GM12878 (cell line): ENCODE data around the gene CYP1A2. TPM values are rescaled to one million over a fixed set of nuclear protein-coding genes. Genes with fewer than 3 reads are reported as not detected.

Source experiments
- ATAC-seq: fragments of 200-7000 bp; cut with Tn5 transposase; 3 replicates; pipeline ENCODE4 v1.9.1; 2020; ENCODE audit warnings: mild to moderate bottlenecking, moderate library complexity
- BruUV-seq: library from RNA; stranded (reverse); fragments of 400-500 nt; replicated peaks from 2 replicates; lab custom pipeline; 2021; lab: Mats Ljungman, UMichigan
- CTCF ChIA-PET: fragments of 300-600 bp; sonication (Branson Sonifier 250); formaldehyde crosslinking; extraction: SDS; loops from one replicate; lab custom pipeline; 2021; ENCODE audit warnings: inconsistent platforms; lab: Yijun Ruan, JAX
- POLR2A ChIA-PET: fragments of 350-600 bp; formaldehyde crosslinking; extraction: SDS; loops from one replicate; lab custom pipeline; 2021; ENCODE audit warnings: inconsistent platforms; lab: Charles Lee
- RAD21 ChIA-PET: fragments of 300-600 bp; sonication (Branson Sonifier 250); formaldehyde crosslinking; loops from one replicate; lab custom pipeline; 2023; ENCODE audit warnings: antibody characterized with exemption; ENCODE audit not compliant: unreplicated experiment; lab: Charles Lee
- SMC1A ChIA-PET: fragments of 300-600 bp; sonication (Branson Sonifier 250); formaldehyde crosslinking; loops from one replicate; lab custom pipeline; 2023; ENCODE audit not compliant: unreplicated experiment, uncharacterized antibody; lab: Charles Lee
- DNase-seq: peaks from one replicate; pipeline ENCODE4 v3.0.0-alpha.2; 2011; ENCODE audit warnings: low read depth, low spot score
- FAIRE-seq: peaks from 3 replicates; lab custom pipeline; 2011; peaks lifted over from hg19 to GRCh38; lab: Jason Lieb, UNC
- H2AFZ ChIP-seq: 2 replicates; pipeline ENCODE4 v1.6.0; 2011; ENCODE audit warnings: low read depth, low read length, control low read depth; ENCODE audit not compliant: control insufficient read depth
- H3K27ac ChIP-seq: 2 replicates; pipeline ENCODE4 v1.5.1; 2011; ENCODE audit warnings: control low read depth; ENCODE audit not compliant: control insufficient read depth, insufficient read depth
- H3K27me3 ChIP-seq, 2 experiments: replicated peaks in 1 of 2; 2 replicates each; pipeline versions ENCODE4 v1.6.0 to v1.6.1; 2011; ENCODE audit warnings: low read length in 1 of 2; ENCODE audit not compliant: control insufficient read depth in 2 of 2, insufficient read depth in 2 of 2
- H3K36me3 ChIP-seq, 2 experiments: 2 replicates each; pipeline ENCODE4 v1.5.1; 2011; ENCODE audit warnings: low read length in 1 of 2; ENCODE audit not compliant: control insufficient read depth in 2 of 2, insufficient read depth in 2 of 2
- H3K4me1 ChIP-seq: 2 replicates; pipeline ENCODE4 v1.6.1; 2011; ENCODE audit warnings: mild to moderate bottlenecking, low read length, moderate library complexity, mixed read lengths; ENCODE audit not compliant: control insufficient read depth, insufficient read depth
- H3K4me2 ChIP-seq: 2 replicates; pipeline ENCODE4 v1.6.0; 2011; ENCODE audit warnings: control low read depth; ENCODE audit not compliant: control insufficient read depth, insufficient read depth
- H3K4me3 ChIP-seq: fragments of 200-600 bp; sonication (generic); 2 replicates; pipeline ENCODE4 v1.5.1; 2016
- H3K79me2 ChIP-seq: 2 replicates; pipeline ENCODE4 v1.6.0; 2011; ENCODE audit warnings: low read length; ENCODE audit not compliant: control insufficient read depth, insufficient read depth
- H3K9ac ChIP-seq: 2 replicates; pipeline ENCODE4 v1.8.0; 2011; ENCODE audit warnings: low read length, control low read depth, mixed read lengths; ENCODE audit not compliant: control insufficient read depth, insufficient read depth
- H3K9me3 ChIP-seq: replicated peaks from 3 replicates; pipeline ENCODE4 v1.5.1; 2011; ENCODE audit warnings: mild to moderate bottlenecking, low read length; ENCODE audit not compliant: control insufficient read depth, insufficient read depth
- H4K20me1 ChIP-seq: 2 replicates; pipeline ENCODE4 v1.6.0; 2011; ENCODE audit not compliant: control insufficient read depth, insufficient read depth
- CBX3 ChIP-seq: fragments of 200-600 bp; sonication (generic); IDR thresholded peaks from 2 replicates; pipeline ENCODE4 v1.6.1; 2016; ENCODE audit warnings: low read depth, borderline replicate concordance
- CHD2 ChIP-seq: IDR thresholded peaks from 2 replicates; pipeline ENCODE4 v1.6.1; 2011; ENCODE audit warnings: low read depth, low read length, improper control_type of control experiment, borderline replicate concordance
- FOXM1 ChIP-seq: IDR thresholded peaks from 2 replicates; pipeline ENCODE4 v1.6.1; 2012; ENCODE audit warnings: low read depth, mild to moderate bottlenecking, inconsistent platforms, low read length, moderate library complexity
- HDAC2 ChIP-seq: fragments of 200-600 bp; sonication (generic); IDR thresholded peaks from 2 replicates; pipeline ENCODE4 v1.6.1; 2017
- IKZF1 ChIP-seq: fragments of 450-650 bp; conservative IDR thresholded peaks from 2 replicates; pipeline ENCODE4 v1.6.1; 2017; ENCODE audit warnings: antibody characterized with exemption, mild to moderate bottlenecking
- IRF3 ChIP-seq: fragments of 450-650 bp; IDR thresholded peaks from 2 replicates; pipeline ENCODE4 v1.6.1; 2014; ENCODE audit warnings: mild to moderate bottlenecking
- MYC ChIP-seq: IDR thresholded peaks from 2 replicates; pipeline ENCODE4 v1.6.1; 2011; ENCODE audit warnings: mild to moderate bottlenecking, low read length, moderate library complexity, inconsistent platforms; ENCODE audit not compliant: insufficient read depth, insufficient replicate concordance, insufficient read length, severe bottlenecking
- NBN ChIP-seq: fragments of 450-650 bp; IDR thresholded peaks from 2 replicates; pipeline ENCODE4 v1.6.1; 2016
- NFYA ChIP-seq: IDR thresholded peaks from 2 replicates; pipeline ENCODE4 v1.6.1; 2011; ENCODE audit warnings: low read depth, mild to moderate bottlenecking, low read length, improper control_type of control experiment, borderline replicate concordance
- SREBF1 ChIP-seq: IDR thresholded peaks from 2 replicates; pipeline ENCODE4 v1.6.1; 2012; ENCODE audit warnings: mild to moderate bottlenecking, low read length
- TARDBP ChIP-seq: IDR thresholded peaks from 2 replicates; pipeline ENCODE4 v1.6.1; 2016; ENCODE audit warnings: borderline replicate concordance
- ZNF24 ChIP-seq: fragments of 450-650 bp; IDR thresholded peaks from 2 replicates; pipeline ENCODE4 v1.6.1; 2017; ENCODE audit warnings: antibody characterized with exemption, mild to moderate bottlenecking
- ZZZ3 ChIP-seq: IDR thresholded peaks from 2 replicates; pipeline ENCODE4 v1.6.1; 2011; ENCODE audit warnings: low read depth; ENCODE audit not compliant: control insufficient read depth, insufficient read length
- in situ Hi-C: fragments of 300-500 bp; cut with MboI; formaldehyde crosslinking; loops from 9 replicates; pipeline ENCODE4 v1.14.3; 2018; ENCODE audit warnings: mixed read lengths
- intact Hi-C: fragments of 100-400 bp; cut with micrococcal nuclease; formaldehyde crosslinking; loops from one replicate; pipeline ENCODE4 v1.14.2; 2022; ENCODE audit not compliant: unreplicated experiment
- polyA plus RNA-seq, 11 experiments: library from polyadenylated mRNA; depleted of rRNA in 4 of 11; unstranded in 6 of 11; stranded (reverse) in 5 of 11; fragments of >200 nt; fragmentation: Nextera tagmentation in 4 of 11; fragmentation: Illumina TruSeq in 1 of 11; extraction: Ambion mirVana in 4 of 11; extraction: Trizol in 1 of 11; gene quantifications; 1 replicate in 1 of 11; 2 replicates in 10 of 11; pipeline versions ENCODE4 v1.2.1 to v1.2.3, GENCODE V29; 2011 to 2016; ENCODE audit warnings: inconsistent platforms in 2 of 11, missing spikeins in 2 of 11, low read depth in 1 of 11
- total RNA-seq, 4 experiments: library from RNA; depleted of rRNA in 3 of 4; stranded (reverse); fragments of >200 nt in 3 of 4; fragmentation: Illumina TruSeq in 1 of 4; extraction: Trizol in 1 of 4; gene quantifications; 2 replicates each; pipeline versions ENCODE4 v1.2.1 to v1.2.3, GENCODE V29; 2013 to 2021
- TF ChIP-seq, protein P1 (sequence below), 3 experiments: IDR thresholded peaks in 2 of 3; conservative IDR thresholded peaks in 1 of 3; 2 replicates each; pipeline ENCODE4 v1.5.1; 2011; ENCODE audit warnings: low read depth in 3 of 3, low read length in 3 of 3, mild to moderate bottlenecking in 3 of 3, control low read depth in 2 of 3, moderate library complexity in 2 of 3, inconsistent platforms in 1 of 3, mixed read lengths in 1 of 3; ENCODE audit not compliant: control insufficient read depth in 2 of 3, insufficient read depth in 1 of 3; ENCODE audit errors: extremely low read depth in 1 of 3
- TF ChIP-seq, protein P2 (sequence below): IDR thresholded peaks from 2 replicates; pipeline ENCODE4 v1.6.1; 2012; ENCODE audit warnings: low read depth, low read length, improper control_type of control experiment
- TF ChIP-seq, protein P3 (sequence below): fragments of 450-650 bp; IDR thresholded peaks from 2 replicates; pipeline ENCODE4 v1.6.1; 2017; ENCODE audit warnings: borderline replicate concordance

CYP1A2 gene
- total and polyA plus RNA-seq, 10 of the 15 experiments (the other 5 are each of a cell fraction or from before 2014, with no cell fraction given), result 0.03 to 0.09 (median 0.05) TPM; not detected in 7

- ChIA-PET POLR2A (no interaction called here), RAD21 (interaction anchor here (0.6 kb wide), 1 partner anchor 1503 kb away, joined by 4 read pairs; no protein-coding TSS in a partner anchor), SMC1A (interaction anchor here (1.4 kb wide), 1 partner anchor 44 kb away, joined by 3 read pairs; no protein-coding TSS in a partner anchor), CTCF (no interaction called here)
- no peaks in the 10 kb centered on the region for H4K20me1 ChIP-seq
- no peak overlapping the region for H2AFZ ChIP-seq
- H3K79me2 ChIP-seq, result no peaks in the 10 kb centered on the region
- H3K9me3 ChIP-seq, result no peaks in the 10 kb centered on the region
- no peak overlapping the region for H3K4me3 ChIP-seq
- in situ Hi-C loops (no loop called here), intact Hi-C loops (no loop called here)
- no peak overlapping the region for H3K4me2 ChIP-seq
- H3K36me3 ChIP-seq, result no peaks in the 10 kb centered on the region
- no peak overlapping the region for H3K27ac ChIP-seq
- no TSS peak for BruUV-seq
- H3K27me3 ChIP-seq, result peaks cover 0 to 3% of the 10 kb centered on the region in 2 experiments; a peak in 3 of 4 replicates
- FAIRE-seq (no peak), ATAC-seq (no peak), DNase-seq (no peak)
- no peak overlapping the region for H3K9ac ChIP-seq
- H3K4me1 ChIP-seq, result peaks cover 4% of the 10 kb centered on the region
- no peak for TF ChIP-seq SREBF1
- no peak for TF ChIP-seq TARDBP
- TF ChIP-seq NBN, result no peak
- TF ChIP-seq, protein P1, sequence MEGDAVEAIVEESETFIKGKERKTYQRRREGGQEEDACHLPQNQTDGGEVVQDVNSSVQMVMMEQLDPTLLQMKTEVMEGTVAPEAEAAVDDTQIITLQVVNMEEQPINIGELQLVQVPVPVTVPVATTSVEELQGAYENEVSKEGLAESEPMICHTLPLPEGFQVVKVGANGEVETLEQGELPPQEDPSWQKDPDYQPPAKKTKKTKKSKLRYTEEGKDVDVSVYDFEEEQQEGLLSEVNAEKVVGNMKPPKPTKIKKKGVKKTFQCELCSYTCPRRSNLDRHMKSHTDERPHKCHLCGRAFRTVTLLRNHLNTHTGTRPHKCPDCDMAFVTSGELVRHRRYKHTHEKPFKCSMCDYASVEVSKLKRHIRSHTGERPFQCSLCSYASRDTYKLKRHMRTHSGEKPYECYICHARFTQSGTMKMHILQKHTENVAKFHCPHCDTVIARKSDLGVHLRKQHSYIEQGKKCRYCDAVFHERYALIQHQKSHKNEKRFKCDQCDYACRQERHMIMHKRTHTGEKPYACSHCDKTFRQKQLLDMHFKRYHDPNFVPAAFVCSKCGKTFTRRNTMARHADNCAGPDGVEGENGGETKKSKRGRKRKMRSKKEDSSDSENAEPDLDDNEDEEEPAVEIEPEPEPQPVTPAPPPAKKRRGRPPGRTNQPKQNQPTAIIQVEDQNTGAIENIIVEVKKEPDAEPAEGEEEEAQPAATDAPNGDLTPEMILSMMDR (IDR thresholded peaks at IDR 0.05 in 2 of 3, conservative IDR thresholded peaks at IDR 0.05 in 1 of 3; ENCODE audit: control insufficient read depth in 2 of 3, extremely low read depth in 1 of 3, insufficient read depth in 1 of 3, low read depth in 3 of 3, low read length in 3 of 3), result no peak
- TF ChIP-seq IKZF1, result no peak
- no peak for TF ChIP-seq ZNF24
- TF ChIP-seq HDAC2, result no peak
- TF ChIP-seq ZZZ3, result no peak
- no peak for TF ChIP-seq NFYA
- TF ChIP-seq FOXM1, result no peak
- TF ChIP-seq, protein P2, sequence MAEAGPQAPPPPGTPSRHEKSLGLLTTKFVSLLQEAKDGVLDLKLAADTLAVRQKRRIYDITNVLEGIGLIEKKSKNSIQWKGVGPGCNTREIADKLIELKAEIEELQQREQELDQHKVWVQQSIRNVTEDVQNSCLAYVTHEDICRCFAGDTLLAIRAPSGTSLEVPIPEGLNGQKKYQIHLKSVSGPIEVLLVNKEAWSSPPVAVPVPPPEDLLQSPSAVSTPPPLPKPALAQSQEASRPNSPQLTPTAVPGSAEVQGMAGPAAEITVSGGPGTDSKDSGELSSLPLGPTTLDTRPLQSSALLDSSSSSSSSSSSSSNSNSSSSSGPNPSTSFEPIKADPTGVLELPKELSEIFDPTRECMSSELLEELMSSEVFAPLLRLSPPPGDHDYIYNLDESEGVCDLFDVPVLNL, result no peak
- TF ChIP-seq CBX3, result no peak
- TF ChIP-seq IRF3, result no peak
- TF ChIP-seq, protein P3, sequence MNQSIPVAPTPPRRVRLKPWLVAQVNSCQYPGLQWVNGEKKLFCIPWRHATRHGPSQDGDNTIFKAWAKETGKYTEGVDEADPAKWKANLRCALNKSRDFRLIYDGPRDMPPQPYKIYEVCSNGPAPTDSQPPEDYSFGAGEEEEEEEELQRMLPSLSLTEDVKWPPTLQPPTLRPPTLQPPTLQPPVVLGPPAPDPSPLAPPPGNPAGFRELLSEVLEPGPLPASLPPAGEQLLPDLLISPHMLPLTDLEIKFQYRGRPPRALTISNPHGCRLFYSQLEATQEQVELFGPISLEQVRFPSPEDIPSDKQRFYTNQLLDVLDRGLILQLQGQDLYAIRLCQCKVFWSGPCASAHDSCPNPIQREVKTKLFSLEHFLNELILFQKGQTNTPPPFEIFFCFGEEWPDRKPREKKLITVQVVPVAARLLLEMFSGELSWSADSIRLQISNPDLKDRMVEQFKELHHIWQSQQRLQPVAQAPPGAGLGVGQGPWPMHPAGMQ, result no peak
- TF ChIP-seq CHD2, result no peak
- no peak for TF ChIP-seq MYC
These were observed 23.9 kb upstream of the CYP1A2 start for GRCh38 chr15:74724570-74725224.
